Calu3 (cell line): ENCODE results near the gene PNPLA7. TPM values are rescaled to one million over a fixed set of nuclear protein-coding genes. Genes with fewer than 3 reads are reported as not detected.
A peak's percentile ranks its signal among the peaks of the same experiment; 100 is the strongest.

Experiments
- BruUV-seq: library from RNA; stranded (reverse); fragments of 400-500 nt; replicated peaks from 2 replicates; lab custom pipeline; 2021; lab: Mats Ljungman, UMichigan
- CTCF ChIA-PET: fragments of 300-600 bp; sonication (Branson Sonifier 250); formaldehyde crosslinking; loops from one replicate; lab custom pipeline; 2022; ENCODE audit warnings: antibody characterized with exemption; lab: Charles Lee
- DNase-seq: peaks from one replicate; pipeline ENCODE4 v3.0.0; 2022
- H3K27ac Mint-ChIP-seq: one replicate; pipeline ENCODE4 v1.8.0; 2022; ENCODE audit warnings: mixed read lengths; ENCODE audit not compliant: unreplicated experiment
- H3K27me3 Mint-ChIP-seq: one replicate; pipeline ENCODE4 v1.8.0; 2022; ENCODE audit warnings: mixed read lengths; ENCODE audit not compliant: unreplicated experiment
- H3K36me3 Mint-ChIP-seq: one replicate; pipeline ENCODE4 v1.8.0; 2022; ENCODE audit warnings: mild to moderate bottlenecking, moderate library complexity, mixed read lengths; ENCODE audit not compliant: insufficient read depth, unreplicated experiment
- H3K4me1 Mint-ChIP-seq: one replicate; pipeline ENCODE4 v1.8.0; 2022; ENCODE audit warnings: mild to moderate bottlenecking, low read depth, mixed read lengths; ENCODE audit not compliant: unreplicated experiment
- H3K4me3 Mint-ChIP-seq: one replicate; pipeline ENCODE4 v1.8.0; 2022; ENCODE audit warnings: mild to moderate bottlenecking, low read depth, moderate library complexity, mixed read lengths; ENCODE audit not compliant: unreplicated experiment
- H3K9me3 Mint-ChIP-seq: one replicate; pipeline ENCODE4 v1.8.0; 2022; ENCODE audit warnings: low read depth, mixed read lengths; ENCODE audit not compliant: unreplicated experiment
- intact Hi-C: fragments of 100-400 bp; cut with micrococcal nuclease; formaldehyde crosslinking; loops from one replicate; pipeline ENCODE4 v1.10.0; 2022; ENCODE audit not compliant: unreplicated experiment
- total RNA-seq: library from RNA; stranded (reverse); gene quantifications from 2 replicates; pipeline ENCODE4 v1.2.3, GENCODE V29; 2022
- TF ChIP-seq, protein P1 (sequence below): fragments of 200-600 bp; IDR thresholded peaks from one replicate; pipeline ENCODE4 v1.8.0; 2022; ENCODE audit warnings: antibody characterized with exemption; ENCODE audit not compliant: unreplicated experiment

PNPLA7 gene
- total RNA-seq, 1 experiment from 2014 or later: 1.8 TPM

DNA sequence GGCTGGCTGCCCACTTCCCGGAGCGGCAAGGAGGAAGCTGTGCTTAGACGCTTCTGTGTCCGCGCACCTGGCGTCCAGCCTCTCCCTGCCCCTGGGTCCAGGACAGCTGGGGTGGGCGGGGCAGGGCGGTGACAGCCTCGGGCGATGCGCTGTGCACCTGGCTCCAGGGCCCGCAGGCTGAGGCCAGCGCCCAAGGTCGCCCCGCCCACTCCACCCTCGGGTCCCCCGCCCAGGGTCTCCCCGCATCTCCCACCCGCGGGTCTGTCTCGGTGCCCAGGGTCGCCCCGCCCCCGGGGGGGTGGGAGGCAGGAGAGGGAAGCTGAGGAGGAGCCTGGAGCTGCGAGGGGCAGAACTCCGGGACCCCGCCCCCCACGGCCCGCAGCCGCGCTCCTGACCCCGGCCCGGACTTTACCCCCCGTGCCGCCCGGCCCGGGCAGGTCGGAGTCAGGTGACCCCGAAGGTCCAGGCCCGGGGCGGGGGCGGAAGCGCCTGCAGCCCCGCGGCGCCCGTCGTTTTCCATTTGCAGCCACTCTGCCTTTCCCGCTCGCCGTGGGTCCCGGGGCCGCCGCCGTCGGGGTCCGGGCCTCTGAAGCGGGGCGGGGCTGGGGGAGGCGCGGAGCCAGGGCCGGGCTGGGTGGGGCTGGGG lies 108.8 kb downstream of the PNPLA7 start, which contains the start of gene ENTPD8:
TSS of gene ENTPD8 (minus strand) at position 69 of the 646 bp plus-strand sequence. CDS start 3,072 bp downstream, outside the sequence.
- intact Hi-C loops: no loop called here
- no TSS peak for BruUV-seq
- no peaks in the 10 kb centered on the region for H3K27me3 Mint-ChIP-seq
- DNase-seq: peak; percentile 71
- no peaks in the 10 kb centered on the region for H3K9me3 Mint-ChIP-seq
- H3K36me3 Mint-ChIP-seq: peaks cover 12% of the 10 kb centered on the region
- CTCF ChIA-PET: interaction anchor here (0.6 to 1.8 kb wide), 7 partner anchors 11 to 155 kb away, joined by 3 to 11 read pairs (median 5); partner anchors contain the start of genes EXD3, NOXA1 and NRARP
- peaks cover 6% of the 10 kb centered on the region for H3K4me1 Mint-ChIP-seq
- H3K27ac Mint-ChIP-seq: peak within 1 kb of the TSS; percentile 66
- H3K4me3 Mint-ChIP-seq: peak within 1 kb of the TSS; percentile 72
- TF ChIP-seq, protein P1, sequence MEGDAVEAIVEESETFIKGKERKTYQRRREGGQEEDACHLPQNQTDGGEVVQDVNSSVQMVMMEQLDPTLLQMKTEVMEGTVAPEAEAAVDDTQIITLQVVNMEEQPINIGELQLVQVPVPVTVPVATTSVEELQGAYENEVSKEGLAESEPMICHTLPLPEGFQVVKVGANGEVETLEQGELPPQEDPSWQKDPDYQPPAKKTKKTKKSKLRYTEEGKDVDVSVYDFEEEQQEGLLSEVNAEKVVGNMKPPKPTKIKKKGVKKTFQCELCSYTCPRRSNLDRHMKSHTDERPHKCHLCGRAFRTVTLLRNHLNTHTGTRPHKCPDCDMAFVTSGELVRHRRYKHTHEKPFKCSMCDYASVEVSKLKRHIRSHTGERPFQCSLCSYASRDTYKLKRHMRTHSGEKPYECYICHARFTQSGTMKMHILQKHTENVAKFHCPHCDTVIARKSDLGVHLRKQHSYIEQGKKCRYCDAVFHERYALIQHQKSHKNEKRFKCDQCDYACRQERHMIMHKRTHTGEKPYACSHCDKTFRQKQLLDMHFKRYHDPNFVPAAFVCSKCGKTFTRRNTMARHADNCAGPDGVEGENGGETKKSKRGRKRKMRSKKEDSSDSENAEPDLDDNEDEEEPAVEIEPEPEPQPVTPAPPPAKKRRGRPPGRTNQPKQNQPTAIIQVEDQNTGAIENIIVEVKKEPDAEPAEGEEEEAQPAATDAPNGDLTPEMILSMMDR: no peak

DNA sequence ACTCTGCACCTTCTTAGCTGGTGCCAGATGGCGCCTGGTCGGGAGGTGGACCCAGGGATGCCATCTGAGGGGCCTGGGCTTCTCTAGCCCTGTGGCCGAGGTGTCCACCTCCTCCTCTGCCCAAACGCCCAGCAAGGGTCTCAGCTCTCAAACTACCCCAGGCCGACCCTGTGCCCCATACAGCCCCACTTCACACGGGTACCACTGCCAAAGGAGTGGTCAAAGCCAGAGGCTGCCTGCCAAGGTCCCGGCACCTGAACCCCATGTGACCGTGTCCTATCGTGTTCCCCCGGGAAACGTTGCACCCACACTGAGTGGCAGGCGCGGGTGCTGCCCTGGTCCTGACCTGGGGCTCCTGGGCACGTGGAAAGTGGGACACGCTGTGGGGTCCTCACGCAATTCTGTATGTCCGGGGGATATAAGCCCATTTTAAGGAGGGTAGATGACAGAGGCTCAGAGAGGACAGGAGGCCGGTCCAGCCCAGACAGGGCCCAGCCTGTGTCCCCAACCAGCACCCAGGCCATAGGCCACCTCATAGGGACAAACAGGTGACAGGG lies 111.0 kb downstream of the PNPLA7 start:
- DNase-seq: no peak
- BruUV-seq: no TSS peak
- Mint-ChIP-seq H3K4me1 (peaks cover 6% of the 10 kb centered on the region), H3K9me3 (no peaks in the 10 kb centered on the region), H3K27ac (no peak overlapping the region), H3K36me3 (peaks cover 15% of the 10 kb centered on the region), H3K4me3 (no peak overlapping the region), H3K27me3 (no peaks in the 10 kb centered on the region)
- intact Hi-C loops: no loop called here
- CTCF ChIA-PET: no interaction called here
- TF ChIP-seq, protein P1: no peak

DNA sequence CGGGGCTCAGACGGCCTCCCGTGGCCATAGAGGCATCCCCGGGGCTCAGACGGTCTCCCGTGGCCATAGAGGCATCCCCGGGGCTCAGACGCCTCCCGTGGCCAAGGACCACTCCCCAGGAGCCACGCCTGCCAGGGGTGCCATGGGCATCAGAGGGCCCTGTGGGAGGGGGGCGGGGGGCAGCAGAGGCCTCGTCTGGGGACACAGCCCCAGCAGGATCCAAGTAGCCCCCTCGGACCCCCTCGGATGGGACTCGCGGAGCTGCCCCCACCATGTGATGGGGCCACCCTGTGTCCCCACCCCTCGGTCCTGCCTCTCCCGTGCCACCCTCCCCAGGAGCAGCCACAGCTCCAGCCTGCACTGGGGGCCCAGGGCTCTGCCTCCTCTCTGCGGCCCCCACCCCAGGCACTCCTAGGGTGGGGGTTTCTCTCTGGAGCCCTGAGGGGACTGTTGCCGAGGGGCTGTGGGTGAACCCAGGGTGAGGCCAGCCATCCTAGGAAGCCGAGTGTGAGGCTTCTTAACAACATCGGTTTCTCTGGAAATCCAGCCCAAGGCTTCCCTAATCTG lies 111.5 kb downstream of the PNPLA7 start:
- intact Hi-C loops: no loop called here
- DNase-seq: no peak
- no TSS peak for BruUV-seq
- CTCF ChIA-PET: no interaction called here
- Mint-ChIP-seq H3K27ac (no peak overlapping the region), H3K27me3 (no peaks in the 10 kb centered on the region), H3K36me3 (peaks cover 15% of the 10 kb centered on the region), H3K9me3 (no peaks in the 10 kb centered on the region), H3K4me3 (no peak overlapping the region), H3K4me1 (peaks cover 6% of the 10 kb centered on the region)
- TF ChIP-seq, protein P1: no peak

DNA sequence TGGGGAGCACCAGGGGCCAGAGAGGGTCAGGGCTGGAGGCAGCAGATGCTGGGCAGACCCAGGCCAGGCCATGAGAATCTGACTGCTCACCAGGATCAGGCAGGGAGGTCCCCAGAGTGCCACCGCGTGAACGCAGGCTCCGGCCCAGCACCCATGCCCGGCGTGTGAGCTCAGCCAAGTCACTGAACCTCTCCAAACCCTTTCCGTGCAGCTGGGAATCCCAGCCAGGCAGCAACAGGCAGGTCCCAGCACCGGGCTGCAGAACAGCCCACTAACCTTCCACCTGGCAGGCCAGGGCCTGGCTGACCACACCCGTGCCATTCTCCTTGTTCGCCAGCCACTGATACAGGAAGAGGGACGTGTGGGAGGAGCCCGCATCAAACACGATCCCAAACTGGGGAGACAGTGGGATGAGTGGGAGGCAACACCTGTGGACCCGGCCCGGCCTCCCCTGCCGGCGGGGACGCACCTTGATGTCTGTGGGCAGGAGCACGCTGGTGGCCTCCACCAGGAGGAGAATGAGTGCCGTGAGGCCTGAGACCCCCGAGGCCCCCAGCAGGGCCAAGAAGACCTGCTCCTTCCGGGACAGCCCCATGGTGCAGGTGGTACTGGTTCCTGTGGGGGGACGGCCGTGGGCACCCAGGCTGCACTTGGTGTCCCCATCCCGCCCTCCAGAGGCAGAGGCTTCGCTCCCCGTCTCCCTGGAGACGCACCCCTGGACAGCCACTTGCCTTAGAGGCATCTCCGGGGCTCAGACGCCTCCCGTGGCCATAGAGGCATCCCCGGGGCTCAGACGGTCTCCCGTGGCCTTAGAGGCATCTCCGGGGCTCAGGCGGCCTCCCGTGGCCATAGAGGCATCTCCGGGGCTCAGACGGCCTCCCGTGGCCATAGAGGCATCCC lies 112.3 kb downstream of the PNPLA7 start:
- H3K9me3 Mint-ChIP-seq: no peaks in the 10 kb centered on the region
- H3K27me3 Mint-ChIP-seq: no peaks in the 10 kb centered on the region
- DNase-seq: no peak
- TF ChIP-seq, protein P1: no peak
- intact Hi-C loops: no loop called here
- no peak overlapping the region for H3K4me3 Mint-ChIP-seq
- no peak overlapping the region for H3K27ac Mint-ChIP-seq
- peaks cover 6% of the 10 kb centered on the region for H3K4me1 Mint-ChIP-seq
- peaks cover 15% of the 10 kb centered on the region for H3K36me3 Mint-ChIP-seq
- no TSS peak for BruUV-seq
- CTCF ChIA-PET: no interaction called here
